ENCODE measurements around the gene ZNF358. TPM values are rescaled to one million over a fixed set of nuclear protein-coding genes. Genes with fewer than 3 reads are reported as not detected.
A peak's percentile ranks its signal among the peaks of the same experiment; 100 is the strongest.

The ZNF358 gene
- total and polyA plus RNA-seq, 2 of the 13 experiments (the other 11 are each of a cell fraction or from before 2014, with no cell fraction given): 9.1 to 37.0 TPM

GRCh38 chr19:7515645-7516151 is at the start of gene ZNF358 (continued):
- TF ChIP-seq SNAPC4 (CRISPR knock-in tag; IDR thresholded peaks at IDR 0.05) (no peak), ZBTB25 (CRISPR knock-in tag; IDR thresholded peaks at IDR 0.05) (peak; percentile 44; the same call in 1 of the 2 replicates), ZFP1 (CRISPR knock-in tag; IDR thresholded peaks at IDR 0.05) (no peak), ZNF605 (CRISPR knock-in tag; IDR thresholded peaks at IDR 0.05) (no peak), ZNF775 (CRISPR knock-in tag; IDR thresholded peaks at IDR 0.05; ENCODE audit: borderline replicate concordance) (no peak), ZNF776 (CRISPR knock-in tag; IDR thresholded peaks at IDR 0.05) (no peak), ZNF501 (CRISPR knock-in tag; IDR thresholded peaks at IDR 0.05) (no peak), ZNF660 (CRISPR knock-in tag; IDR thresholded peaks at IDR 0.05; ENCODE audit: borderline replicate concordance, low read depth) (no peak), ZNF333 (CRISPR knock-in tag; IDR thresholded peaks at IDR 0.05; ENCODE audit: borderline replicate concordance) (no peak), ZNF326 (CRISPR knock-in tag; IDR thresholded peaks at IDR 0.05; ENCODE audit: borderline replicate concordance) (no peak), SSRP1 (CRISPR knock-in tag; IDR thresholded peaks at IDR 0.05) (no peak), NR0B2 (CRISPR knock-in tag; IDR thresholded peaks at IDR 0.05) (no peak), PATZ1 (CRISPR knock-in tag; IDR thresholded peaks at IDR 0.05) (peak; percentile 49)
- TF ChIP-seq, protein P1, sequence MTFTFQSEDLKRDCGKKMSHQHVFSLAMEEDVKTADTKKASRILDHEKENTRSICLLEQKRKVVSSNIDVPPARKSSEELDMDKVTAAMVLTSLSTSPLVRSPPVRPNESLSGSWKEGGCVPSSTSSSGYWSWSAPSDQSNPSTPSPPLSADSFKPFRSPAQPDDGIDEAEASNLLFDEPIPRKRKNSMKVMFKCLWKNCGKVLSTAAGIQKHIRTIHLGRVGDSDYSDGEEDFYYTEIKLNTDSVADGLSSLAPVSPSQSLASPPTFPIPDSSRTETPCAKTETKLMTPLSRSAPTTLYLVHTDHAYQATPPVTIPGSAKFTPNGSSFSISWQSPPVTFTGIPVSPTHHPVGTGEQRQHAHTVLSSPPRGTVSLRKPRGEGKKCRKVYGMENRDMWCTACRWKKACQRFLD (CRISPR knock-in tag; IDR thresholded peaks at IDR 0.05; ENCODE audit: borderline replicate concordance): no peak
- TF ChIP-seq, protein P2, sequence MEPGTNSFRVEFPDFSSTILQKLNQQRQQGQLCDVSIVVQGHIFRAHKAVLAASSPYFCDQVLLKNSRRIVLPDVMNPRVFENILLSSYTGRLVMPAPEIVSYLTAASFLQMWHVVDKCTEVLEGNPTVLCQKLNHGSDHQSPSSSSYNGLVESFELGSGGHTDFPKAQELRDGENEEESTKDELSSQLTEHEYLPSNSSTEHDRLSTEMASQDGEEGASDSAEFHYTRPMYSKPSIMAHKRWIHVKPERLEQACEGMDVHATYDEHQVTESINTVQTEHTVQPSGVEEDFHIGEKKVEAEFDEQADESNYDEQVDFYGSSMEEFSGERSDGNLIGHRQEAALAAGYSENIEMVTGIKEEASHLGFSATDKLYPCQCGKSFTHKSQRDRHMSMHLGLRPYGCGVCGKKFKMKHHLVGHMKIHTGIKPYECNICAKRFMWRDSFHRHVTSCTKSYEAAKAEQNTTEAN (CRISPR knock-in tag; conservative IDR thresholded peaks at IDR 0.05): no peak

All from HepG2 (cell line).